GM23338 (cell line): ENCODE data around the gene ZNF891.

Experiments used
- CREB1 ChIP-seq: fragments of 250-450 bp; sonication (Bioruptor Pico); IDR thresholded peaks from 2 replicates; pipeline ENCODE4 v1.5.0; 2020; ENCODE audit warnings: low read depth, mild to moderate bottlenecking, moderate library complexity
- EZH2phosphoT487 ChIP-seq: fragments of 200-600 bp; sonication (generic); IDR thresholded peaks from one replicate; pipeline ENCODE4 v1.8.1; 2018; ENCODE audit warnings: antibody characterized with exemption; ENCODE audit not compliant: unreplicated experiment
- NANOG ChIP-seq: IDR thresholded peaks from 2 replicates; pipeline ENCODE4 v1.6.1; 2016; ENCODE audit warnings: antibody characterized with exemption, borderline replicate concordance
- POLR2AphosphoS5 ChIP-seq: IDR thresholded peaks from 2 replicates; pipeline ENCODE4 v1.6.1; 2016; ENCODE audit warnings: antibody characterized with exemption, low read depth
- TF ChIP-seq, protein P1 (sequence below), 2 experiments: fragments of 200-600 bp in 1 of 2; sonication (generic) in 1 of 2; conservative IDR thresholded peaks; 2 replicates each; pipeline versions ENCODE4 v1.5.1 to v1.6.1; 2016 to 2017; ENCODE audit warnings: antibody characterized with exemption in 2 of 2, low read depth in 2 of 2, mild to moderate bottlenecking in 2 of 2, moderate library complexity in 1 of 2

DNA sequence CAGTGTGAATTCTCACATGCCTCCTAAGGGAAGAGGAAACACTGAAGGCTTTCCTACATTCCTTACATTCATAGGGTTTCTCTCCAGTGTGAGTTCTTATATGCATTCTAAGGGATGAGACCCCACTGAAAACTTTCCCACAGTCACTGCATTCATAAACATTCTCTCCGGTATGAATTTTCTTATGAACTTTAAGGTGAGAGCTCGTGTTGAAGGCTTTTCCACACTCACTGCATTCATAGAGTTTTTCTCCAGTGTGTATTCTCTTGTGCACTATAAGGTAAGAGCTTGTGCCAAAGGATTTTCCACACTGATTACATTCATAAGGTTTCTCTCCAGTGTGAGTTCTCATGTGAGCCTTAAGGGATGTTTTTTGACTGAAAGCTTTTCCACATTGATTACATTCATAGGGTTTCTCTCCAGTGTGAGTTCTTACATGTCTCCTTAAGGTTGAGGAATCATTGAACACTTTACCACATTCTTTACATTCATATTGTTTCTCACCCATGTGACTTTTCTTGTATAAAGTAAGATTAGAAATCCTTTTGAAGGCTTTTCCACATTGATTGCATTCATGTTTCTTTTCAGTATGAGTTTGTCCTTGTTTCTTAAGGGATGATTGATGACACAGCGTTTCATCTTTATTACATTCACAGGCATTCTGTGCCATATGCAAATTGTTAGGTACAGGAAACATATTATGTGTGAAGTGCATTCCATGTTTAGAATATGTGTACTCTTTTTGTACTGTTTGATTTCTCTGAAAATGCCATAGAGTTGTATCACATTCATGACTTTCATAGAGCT, 9.5 kb downstream of the ZNF891 start:
- TF ChIP-seq, protein P1, sequence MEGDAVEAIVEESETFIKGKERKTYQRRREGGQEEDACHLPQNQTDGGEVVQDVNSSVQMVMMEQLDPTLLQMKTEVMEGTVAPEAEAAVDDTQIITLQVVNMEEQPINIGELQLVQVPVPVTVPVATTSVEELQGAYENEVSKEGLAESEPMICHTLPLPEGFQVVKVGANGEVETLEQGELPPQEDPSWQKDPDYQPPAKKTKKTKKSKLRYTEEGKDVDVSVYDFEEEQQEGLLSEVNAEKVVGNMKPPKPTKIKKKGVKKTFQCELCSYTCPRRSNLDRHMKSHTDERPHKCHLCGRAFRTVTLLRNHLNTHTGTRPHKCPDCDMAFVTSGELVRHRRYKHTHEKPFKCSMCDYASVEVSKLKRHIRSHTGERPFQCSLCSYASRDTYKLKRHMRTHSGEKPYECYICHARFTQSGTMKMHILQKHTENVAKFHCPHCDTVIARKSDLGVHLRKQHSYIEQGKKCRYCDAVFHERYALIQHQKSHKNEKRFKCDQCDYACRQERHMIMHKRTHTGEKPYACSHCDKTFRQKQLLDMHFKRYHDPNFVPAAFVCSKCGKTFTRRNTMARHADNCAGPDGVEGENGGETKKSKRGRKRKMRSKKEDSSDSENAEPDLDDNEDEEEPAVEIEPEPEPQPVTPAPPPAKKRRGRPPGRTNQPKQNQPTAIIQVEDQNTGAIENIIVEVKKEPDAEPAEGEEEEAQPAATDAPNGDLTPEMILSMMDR (conservative IDR thresholded peaks at IDR 0.05; ENCODE audit: low read depth in 2 of 2) = no peak
- no peak for TF ChIP-seq POLR2AphosphoS5
- TF ChIP-seq NANOG = no peak
- no peak for TF ChIP-seq EZH2phosphoT487
- no peak for TF ChIP-seq CREB1 (CRISPR knock-in tag)
